Natural killer cell (primary cell): Measurements from ENCODE around the gene ZNF236. TPM values are rescaled to one million over a fixed set of nuclear protein-coding genes. Genes with fewer than 3 reads are reported as not detected.
A peak's percentile ranks its signal among the peaks of the same experiment; 100 is the strongest.

Source experiments
- ATAC-seq, 3 donors: fragments of 150-1000 bp in 2 of 3; fragments of 200-7000 bp in 1 of 3; cut with Tn5 transposase; 1 replicate in 1 of 3; 2 replicates in 2 of 3; pipeline ENCODE4 v1.10.0; 2021; ENCODE audit warnings: mild to moderate bottlenecking in 2 of 3, moderate library complexity in 2 of 3
- DNase-seq, 2 donors: peaks; one replicate each; pipeline versions ENCODE4 v3.0.0 to v3.0.0-alpha.2; 2013 to 2021; ENCODE audit warnings: mixed read lengths in 1 of 2
- H3K27ac ChIP-seq: one replicate; pipeline ENCODE4 v1.5.1; 2013; ENCODE audit warnings: mild to moderate bottlenecking, low read length
- H3K27me3 ChIP-seq: one replicate; pipeline ENCODE4 v1.6.1; 2013; ENCODE audit warnings: low read length; ENCODE audit not compliant: control insufficient read depth, insufficient read depth
- H3K36me3 ChIP-seq: one replicate; pipeline ENCODE4 v1.6.1; 2013; ENCODE audit warnings: low read length; ENCODE audit not compliant: control insufficient read depth, insufficient read depth
- H3K4me1 ChIP-seq: one replicate; pipeline ENCODE4 v1.6.1; 2013; ENCODE audit warnings: low read length; ENCODE audit not compliant: control insufficient read depth, insufficient read depth
- H3K4me3 ChIP-seq: one replicate; pipeline ENCODE4 v1.5.1; 2013; ENCODE audit warnings: low read length
- H3K9me3 ChIP-seq: one replicate; pipeline ENCODE4 v1.6.1; 2013; ENCODE audit warnings: low read length; ENCODE audit not compliant: control insufficient read depth, insufficient read depth
- H3K27ac Mint-ChIP-seq, 2 donors: one replicate each; pipeline ENCODE4 v1.8.0; 2022; ENCODE audit warnings: mild to moderate bottlenecking in 2 of 2, mixed read lengths in 2 of 2, moderate library complexity in 1 of 2
- H3K27me3 Mint-ChIP-seq, 2 donors: one replicate each; pipeline ENCODE4 v1.8.0; 2022; ENCODE audit warnings: low read depth in 2 of 2, mixed read lengths in 2 of 2
- H3K36me3 Mint-ChIP-seq: one replicate; pipeline ENCODE4 v1.8.0; 2022; ENCODE audit warnings: mixed read lengths
- H3K4me1 Mint-ChIP-seq, 2 donors: one replicate each; pipeline ENCODE4 v1.8.0; 2022; ENCODE audit warnings: mixed read lengths in 2 of 2
- H3K4me3 Mint-ChIP-seq: one replicate; pipeline ENCODE4 v1.8.0; 2022; ENCODE audit warnings: mild to moderate bottlenecking, moderate library complexity, mixed read lengths
- H3K9me3 Mint-ChIP-seq, 2 donors: one replicate each; pipeline ENCODE4 v1.8.0; 2022; ENCODE audit warnings: mixed read lengths in 2 of 2
- CTCF ChIP-seq: fragments of 200-600 bp; IDR thresholded peaks from one replicate; pipeline ENCODE4 v1.8.0; 2022; ENCODE audit warnings: antibody characterized with exemption
- WGBS: methylation state at CpG from one replicate; pipeline ENCODE4 v1.1.7; 2013; ENCODE audit warnings: missing lambda C conversion rate; ENCODE audit not compliant: insufficient coverage; 5-methylcytosine and 5-hydroxymethylcytosine counted together
- intact Hi-C: fragments of 100-400 bp; cut with micrococcal nuclease; formaldehyde crosslinking; loops from one replicate; pipeline ENCODE4 v1.14.2; 2022
- total RNA-seq, 4 donors: library from RNA; stranded (reverse); fragments of 120-200 nt in 1 of 4; gene quantifications; one replicate each; pipeline versions ENCODE4 v1.2.3 to v1.2.4, GENCODE V29; 2013 to 2022

Gene ZNF236
- total RNA-seq, 3 donors from 2014 or later (not counting 1 experiment from before 2014, with no cell fraction given) = 35.1 to 42.2 (median 39.7) TPM

- H3K4me3 Mint-ChIP-seq = peak overlapping the region; percentile 85
- ATAC-seq (peak; percentile 68 to 76 (median 68)), DNase-seq (peak; percentile 73 to 85)
- peaks cover 30% of the 10 kb centered on the region for H3K4me1 ChIP-seq
- no peak for TF ChIP-seq CTCF
- H3K27me3 Mint-ChIP-seq = no peaks in the 10 kb centered on the region
- no peaks in the 10 kb centered on the region for H3K36me3 Mint-ChIP-seq
- no peaks in the 10 kb centered on the region for H3K36me3 ChIP-seq
- H3K4me1 Mint-ChIP-seq = peaks cover 37 to 52% of the 10 kb centered on the region in 2 donors
- no peaks in the 10 kb centered on the region for H3K9me3 ChIP-seq
- no peaks in the 10 kb centered on the region for H3K9me3 Mint-ChIP-seq
- H3K27me3 ChIP-seq = no peaks in the 10 kb centered on the region
- peak overlapping the region; percentile 86 for H3K27ac ChIP-seq
- peak overlapping the region; percentile 86 for H3K4me3 ChIP-seq
- intact Hi-C loops = loop anchor here (1.0 kb wide), 1 partner anchor 19 kb away; no protein-coding TSS in a partner anchor
- WGBS = under 1% methylated on average over 88 of the region's 88 CpGs
- H3K27ac Mint-ChIP-seq = peak overlapping the region; percentile 87 to 89
Observed at GRCh38 chr18:76821875-76822505, 367 bp upstream of the ZNF236 start.

- Mint-ChIP-seq H3K27ac (peak overlapping the region; percentile 54 to 67), H3K4me3 (peak overlapping the region; percentile 41), H3K4me1 (peaks cover 37 to 61% of the 10 kb centered on the region in 2 donors), H3K36me3 (no peaks in the 10 kb centered on the region), H3K9me3 (no peaks in the 10 kb centered on the region), H3K27me3 (no peaks in the 10 kb centered on the region)
- TF ChIP-seq CTCF = no peak
- ATAC-seq = no peak
- no peaks in the 10 kb centered on the region for H3K9me3 ChIP-seq
- peak overlapping the region; percentile 60 for H3K27ac ChIP-seq
- intact Hi-C loops = no loop called here
- no peaks in the 10 kb centered on the region for H3K36me3 ChIP-seq
- 6% methylated on average over 26 of the region's 26 CpGs for WGBS
- H3K4me1 ChIP-seq = peaks cover 30% of the 10 kb centered on the region
- peak overlapping the region; percentile 66 for H3K4me3 ChIP-seq
- H3K27me3 ChIP-seq = no peaks in the 10 kb centered on the region
- no peak for DNase-seq
Observed at GRCh38 chr18:76823161-76823538, 793 bp downstream of the ZNF236 start.

- H3K4me1 ChIP-seq = peaks cover 30% of the 10 kb centered on the region
- H3K36me3 Mint-ChIP-seq = no peaks in the 10 kb centered on the region
- ATAC-seq (no peak), DNase-seq (peak in 1 of 2 donors; percentile 31)
- H3K4me3 Mint-ChIP-seq = peak overlapping the region; percentile 41
- H3K9me3 Mint-ChIP-seq = no peaks in the 10 kb centered on the region
- WGBS = 32% methylated on average over 28 of the region's 28 CpGs
- H3K4me1 Mint-ChIP-seq = peaks cover 34 to 56% of the 10 kb centered on the region in 2 donors
- H3K36me3 ChIP-seq = no peaks in the 10 kb centered on the region
- no peak for TF ChIP-seq CTCF
- intact Hi-C loops = no loop called here
- H3K4me3 ChIP-seq = peak overlapping the region; percentile 66
- no peak overlapping the region for H3K27ac ChIP-seq
- no peaks in the 10 kb centered on the region for H3K27me3 Mint-ChIP-seq
- H3K27ac Mint-ChIP-seq = peak overlapping the region; percentile 54 to 67
- no peaks in the 10 kb centered on the region for H3K9me3 ChIP-seq
- no peaks in the 10 kb centered on the region for H3K27me3 ChIP-seq
Observed at GRCh38 chr18:76823587-76824011, 1.2 kb downstream of the ZNF236 start.
